ENCODE results near the gene IBTK. TPM values are rescaled to one million over a fixed set of nuclear protein-coding genes. Genes with fewer than 3 reads are reported as not detected.
"Not testable (repeated sequence)": the region's sequence is repeated elsewhere in the genome, so short reads cannot be mapped to it uniquely, and the experiment has no call there.

Gene IBTK
- polyA plus RNA-seq, 5 donors: 29.5 to 47.8 (median 43.4) TPM

GRCh38 chr6:82128973-82129372 lies 118.6 kb downstream of the IBTK start:
- DNase-seq: not testable (repeated sequence)

GRCh38 chr6:82123632-82124031 lies 123.9 kb downstream of the IBTK start:
- no peak for DNase-seq

Other genes starting within 250 kb of the IBTK start
- gene TPBG, start 116.1 kb upstream of the IBTK start, polyA plus RNA-seq (ENCODE audit: insufficient read depth in 1 of 5, insufficient read length in 5 of 5, low replicate concordance in 1 of 5): 1 to 10 TPM; 5.9 to 6.8 (median 6.5) TPM

Data from right lung (tissue), 5 donors.